HepG2 (cell line): Measurements from ENCODE around the gene IQCH. TPM values are rescaled to one million over a fixed set of nuclear protein-coding genes. Genes with fewer than 3 reads are reported as not detected.
A peak's percentile ranks its signal among the peaks of the same experiment; 100 is the strongest.

Source experiments
- ATAC-seq: fragments of 200-7000 bp; cut with Tn5 transposase; 3 replicates; pipeline ENCODE4 v1.9.1; 2020; ENCODE audit warnings: mild to moderate bottlenecking, moderate library complexity
- BruUV-seq: library from RNA; stranded (reverse); fragments of 400-500 nt; replicated peaks from 2 replicates; lab custom pipeline; 2021; lab: Mats Ljungman, UMichigan
- CTCF ChIA-PET: fragments of 300-600 bp; formaldehyde crosslinking; extraction: SDS; loops from one replicate; lab custom pipeline; 2021; ENCODE audit warnings: low total read pairs, inconsistent platforms, low intra/inter-chr PET ratio; lab: Yijun Ruan, JAX
- POLR2A ChIA-PET: fragments of 350-600 bp; sonication (Branson Sonifier 250); formaldehyde crosslinking; loops from one replicate; lab custom pipeline; 2020; ENCODE audit warnings: antibody characterized with exemption, inconsistent platforms; lab: Yijun Ruan, JAX
- DNase-seq: peaks from one replicate; pipeline ENCODE4 v3.0.0-alpha.2; 2015; ENCODE audit warnings: low spot score
- FAIRE-seq: peaks from 3 replicates; lab custom pipeline; 2011; peaks lifted over from hg19 to GRCh38; lab: Jason Lieb, UNC
- H2AFZ ChIP-seq: one replicate; pipeline ENCODE4 v1.6.1; 2011; ENCODE audit warnings: low read length, inconsistent platforms
- H3K27ac ChIP-seq: fragments of 300-600 bp; 3 replicates; pipeline ENCODE4 v1.8.0; 2011; ENCODE audit warnings: mixed run types, mild to moderate bottlenecking, mixed read lengths, low read length, inconsistent platforms; ENCODE audit not compliant: insufficient read depth; ENCODE audit errors: extremely low read length
- H3K27me3 ChIP-seq, 2 experiments: fragments of 200-600 bp in 1 of 2; 2 replicates in 1 of 2; 3 replicates in 1 of 2; pipeline versions ENCODE4 v1.6.0 to v1.8.0; 2011; ENCODE audit warnings: low read length in 2 of 2, mild to moderate bottlenecking in 2 of 2, moderate library complexity in 2 of 2, inconsistent platforms in 1 of 2; ENCODE audit not compliant: insufficient read depth in 2 of 2, control insufficient read depth in 1 of 2
- H3K36me3 ChIP-seq, 2 experiments: fragments of 200-600 bp in 1 of 2; replicated peaks in 1 of 2; 2 replicates in 1 of 2; 3 replicates in 1 of 2; pipeline versions ENCODE4 v1.5.1 to v1.8.0; 2011; ENCODE audit warnings: low read length in 2 of 2, inconsistent platforms in 1 of 2; ENCODE audit not compliant: insufficient read depth in 2 of 2, control insufficient read depth in 1 of 2
- H3K4me1 ChIP-seq: 2 replicates; pipeline ENCODE4 v1.5.1; 2012; ENCODE audit warnings: low read length, inconsistent platforms; ENCODE audit not compliant: insufficient read depth
- H3K4me2 ChIP-seq: 2 replicates; pipeline ENCODE4 v1.6.0; 2011; ENCODE audit warnings: low read depth, low read length, inconsistent platforms
- H3K4me3 ChIP-seq, 3 experiments: fragments of 200-600 bp in 1 of 3; sonication (generic), shearing (Covaris generic) in 1 of 3; replicated peaks in 1 of 3; 2 replicates each; pipeline ENCODE4 v1.5.1; 2011 to 2016; ENCODE audit warnings: low read length in 3 of 3, inconsistent platforms in 2 of 3, low read depth in 2 of 3, mild to moderate bottlenecking in 2 of 3, control low read depth in 1 of 3, mixed read lengths in 1 of 3; ENCODE audit not compliant: insufficient read depth in 1 of 3
- H3K79me2 ChIP-seq: one replicate; pipeline ENCODE4 v1.6.1; 2011; ENCODE audit warnings: low read length, inconsistent platforms; ENCODE audit not compliant: insufficient read depth
- H3K9ac ChIP-seq: 2 replicates; pipeline ENCODE4 v1.6.0; 2011; ENCODE audit warnings: mild to moderate bottlenecking, low read depth, low read length, inconsistent platforms; ENCODE audit not compliant: insufficient read depth
- H3K9me3 ChIP-seq: 2 replicates; pipeline ENCODE4 v1.5.1; 2012; ENCODE audit warnings: mild to moderate bottlenecking, low read length
- H4K20me1 ChIP-seq: 2 replicates; pipeline ENCODE4 v1.6.0; 2011; ENCODE audit warnings: inconsistent platforms, mild to moderate bottlenecking, low read length, moderate library complexity; ENCODE audit not compliant: insufficient read depth
- CTCF ChIP-seq: sonication (generic); formaldehyde crosslinking; IDR thresholded peaks from 2 replicates; pipeline ENCODE4 v1.5.0; 2020; ENCODE audit warnings: mild to moderate bottlenecking, missing genetic modification reagents, moderate library complexity
- GTF3A ChIP-seq: sonication (generic); formaldehyde crosslinking; conservative IDR thresholded peaks from 2 replicates; pipeline ENCODE4 v1.4.0; 2020; ENCODE audit warnings: mild to moderate bottlenecking, missing genetic modification reagents
- HBP1 ChIP-seq: IDR thresholded peaks from 2 replicates; pipeline ENCODE4 v1.6.1; 2016; ENCODE audit warnings: low read depth, control low read depth
- MAFK ChIP-seq, 2 experiments: IDR thresholded peaks in 1 of 2; conservative IDR thresholded peaks in 1 of 2; 2 replicates each; pipeline ENCODE4 v1.6.1; 2011; ENCODE audit warnings: improper control_type of control experiment in 2 of 2, low read length in 2 of 2
- PAF1 ChIP-seq: IDR thresholded peaks from 2 replicates; pipeline ENCODE4 v1.6.1; 2016; ENCODE audit warnings: missing genetic modification reagents, missing compliant biosample characterization
- POLR2A ChIP-seq, 2 experiments: IDR thresholded peaks; 2 replicates each; pipeline ENCODE4 v1.6.1; 2011; ENCODE audit warnings: low read depth in 2 of 2, low read length in 2 of 2, mild to moderate bottlenecking in 1 of 2, moderate library complexity in 1 of 2; ENCODE audit not compliant: insufficient read depth in 1 of 2
- POLR2AphosphoS5 ChIP-seq: IDR thresholded peaks from 2 replicates; pipeline ENCODE4 v1.6.1; 2012; ENCODE audit warnings: low read depth, low read length
- RBM22 ChIP-seq: fragments of 200-400 bp; formaldehyde crosslinking; optimal IDR thresholded peaks from 2 replicates; pipeline ENCODE3; 2017; ENCODE audit warnings: mild to moderate bottlenecking, low read length, moderate library complexity
- SKI ChIP-seq: fragments of 450-650 bp; IDR thresholded peaks from one replicate; pipeline ENCODE4 v1.6.1; 2018; ENCODE audit warnings: mild to moderate bottlenecking; ENCODE audit not compliant: partially characterized antibody
- SMC3 ChIP-seq: IDR thresholded peaks from 2 replicates; pipeline ENCODE4 v1.6.1; 2011; ENCODE audit warnings: low read length, improper control_type of control experiment
- STAG1 ChIP-seq: sonication (generic); formaldehyde crosslinking; IDR thresholded peaks from 2 replicates; pipeline ENCODE4 v1.4.0; 2020; ENCODE audit warnings: missing genetic modification reagents
- TGIF2 ChIP-seq: IDR thresholded peaks from 2 replicates; pipeline ENCODE4 v1.6.1; 2016; ENCODE audit warnings: control low read depth, missing compliant biosample characterization
- ZNF251 ChIP-seq: sonication (generic); formaldehyde crosslinking; IDR thresholded peaks from 2 replicates; pipeline ENCODE4 v1.9.0; 2021; ENCODE audit warnings: mild to moderate bottlenecking, missing genetic modification reagents
- ZNF263 ChIP-seq: sonication (generic); formaldehyde crosslinking; IDR thresholded peaks from 2 replicates; pipeline ENCODE4 v1.4.0; 2020; ENCODE audit warnings: missing genetic modification reagents
- ZNF550 ChIP-seq: sonication (generic); formaldehyde crosslinking; IDR thresholded peaks from 2 replicates; pipeline ENCODE4 v1.4.0; 2020; ENCODE audit warnings: mild to moderate bottlenecking, missing genetic modification reagents, borderline replicate concordance
- ZNF629 ChIP-seq: sonication (generic); formaldehyde crosslinking; conservative IDR thresholded peaks from 2 replicates; pipeline ENCODE4 v1.5.0; 2020; ENCODE audit warnings: missing genetic modification reagents
- ZNF83 ChIP-seq: sonication (generic); formaldehyde crosslinking; IDR thresholded peaks from 2 replicates; pipeline ENCODE4 v1.4.0; 2020; ENCODE audit warnings: missing genetic modification reagents, mild to moderate bottlenecking, borderline replicate concordance
- WGBS: methylation state at CpG from one replicate; pipeline ENCODE4 v1.1.6; 2017; ENCODE audit warnings: low lambda C conversion rate; 5-methylcytosine and 5-hydroxymethylcytosine counted together
- in situ Hi-C: cut with HindIII; loops from 2 replicates; pipeline ENCODE4 v1.10.0; 2017; ENCODE audit warnings: low pct_unique_long_range_greater_than_20kb; ENCODE audit not compliant: extremely low pct_ligation_motif_present
- intact Hi-C: fragments of 100-400 bp; cut with micrococcal nuclease; formaldehyde crosslinking; loops from one replicate; pipeline ENCODE4 v1.10.0; 2022; ENCODE audit not compliant: unreplicated experiment
- polyA plus RNA-seq, 8 experiments: library from polyadenylated mRNA; depleted of rRNA in 3 of 8; stranded (reverse) in 7 of 8; unstranded in 1 of 8; fragments of >200 nt; fragmentation: Illumina TruSeq in 4 of 8; extraction: Trizol in 4 of 8; gene quantifications; 2 replicates each; pipeline versions ENCODE4 v1.2.1 to v1.2.3, GENCODE V29; 2011 to 2016; ENCODE audit warnings: low read depth in 4 of 8, missing spikeins in 1 of 8, mixed read lengths in 1 of 8; ENCODE audit not compliant: insufficient read depth in 1 of 8
- total RNA-seq, 5 experiments: library from RNA; depleted of rRNA; stranded (reverse); fragments of >200 nt; fragmentation: Illumina TruSeq; extraction: Trizol; gene quantifications; 2 replicates each; pipeline ENCODE4 v1.2.3, GENCODE V29; 2016; ENCODE audit warnings: low read depth in 1 of 5

The IQCH gene
- total and polyA plus RNA-seq, 2 of the 13 experiments (the other 11 are each of a cell fraction or from before 2014, with no cell fraction given) = 0.16 to 0.55 TPM

GRCh38 chr15:67495585-67495984 is 241.0 kb downstream of the IQCH start:
- Histone ChIP-seq H3K4me2 (no peak overlapping the region), H4K20me1 (no peaks in the 10 kb centered on the region), H3K9me3 (no peaks in the 10 kb centered on the region), H3K4me1 (no peaks in the 10 kb centered on the region), H3K9ac (no peak overlapping the region), H3K27me3 (peaks cover 0 to 1% of the 10 kb centered on the region in 2 experiments; a peak in 1 of 5 replicates), H3K4me3 (no peak overlapping the region), H3K27ac (no peak overlapping the region), H2AFZ (no peak overlapping the region), H3K79me2 (no peaks in the 10 kb centered on the region), H3K36me3 (no peaks in the 10 kb centered on the region; a peak in 1 of 5 replicates)
- FAIRE-seq = no peak
- ChIA-PET POLR2A (no interaction called here), CTCF (no interaction called here)
- no TSS peak for BruUV-seq
- TF ChIP-seq POLR2AphosphoS5 (no peak), ZNF263 (CRISPR knock-in tag) (no peak), TGIF2 (no peak), ZNF550 (CRISPR knock-in tag) (no peak), GTF3A (CRISPR knock-in tag) (no peak), ZNF629 (CRISPR knock-in tag) (no peak), SKI (no peak), PAF1 (no peak), ZNF251 (CRISPR knock-in tag) (no peak), ZNF83 (CRISPR knock-in tag) (no peak)
- no peak for DNase-seq
- 100% methylated on average over 1 of the region's 1 CpG for WGBS
- ATAC-seq = no peak
- in situ Hi-C loops (no loop called here), intact Hi-C loops (no loop called here)

GRCh38 chr15:67501177-67501835 is 246.7 kb downstream of the IQCH start:
- in situ Hi-C loops (no loop called here), intact Hi-C loops (loop anchor here (2.0 kb wide), 1 partner anchor 331 kb away; no protein-coding TSS in a partner anchor)
- no peak overlapping the region for H3K4me3 ChIP-seq
- H3K9ac ChIP-seq = no peak overlapping the region
- ATAC-seq (no peak; the same call in 2 of the 3 replicates), FAIRE-seq (no peak), DNase-seq (peak; percentile 24)
- 0 out of 2 replicates have a peak, but pooled peaks cover 4% of the 10 kb centered on the region for H3K4me1 ChIP-seq
- BruUV-seq = no TSS peak
- 37% methylated on average over 2 of the region's 2 CpGs for WGBS
- no peak overlapping the region for H3K27ac ChIP-seq
- ChIA-PET POLR2A (no interaction called here), CTCF (no interaction called here)
- H3K27me3 ChIP-seq = peaks cover 0 to 1% of the 10 kb centered on the region in 2 experiments; a peak in 1 of 5 replicates
- no peaks in the 10 kb centered on the region for H3K9me3 ChIP-seq
- H2AFZ ChIP-seq = no peak overlapping the region
- H3K4me2 ChIP-seq = no peak overlapping the region
- H4K20me1 ChIP-seq = no peaks in the 10 kb centered on the region
- no peaks in the 10 kb centered on the region for H3K36me3 ChIP-seq
- no peaks in the 10 kb centered on the region for H3K79me2 ChIP-seq
- TF ChIP-seq STAG1 = peak; percentile 72
- peak; percentile 49 for TF ChIP-seq CTCF (CRISPR knock-in tag)
- TF ChIP-seq HBP1 (CRISPR knock-in tag) = no peak
- no peak for TF ChIP-seq MAFK (conservative IDR thresholded peaks at IDR 0.05 in 1 of 2, IDR thresholded peaks at IDR 0.05 in 1 of 2; ENCODE audit: low read length in 2 of 2)
- TF ChIP-seq POLR2A (IDR thresholded peaks at IDR 0.05; ENCODE audit: insufficient read depth in 1 of 2, low read depth in 2 of 2, low read length in 2 of 2) = no peak
- TF ChIP-seq SMC3 = peak; percentile 22; the same call in 1 of the 2 replicates
- no peak for TF ChIP-seq RBM22
